HG02884 (cell line): Measurements from ENCODE around the gene ATG13.
"Not testable (repeated sequence)": the region's sequence is repeated elsewhere in the genome, so short reads cannot be mapped to it uniquely, and the experiment has no call there.

Source experiments
- ATAC-seq: cut with Tn5 transposase; IDR thresholded peaks from one replicate; pipeline ENCODE4 v1.9.1; 2021; ENCODE audit warnings: mild to moderate bottlenecking, moderate library complexity; ENCODE audit not compliant: unreplicated experiment

ATG13 gene

GRCh38 chr11:46642627-46643335 is 25.4 kb downstream of the ATG13 start:
- ATAC-seq, result no peak

GRCh38 chr11:46643531-46643930 is 26.2 kb downstream of the ATG13 start:
- ATAC-seq, result no peak

- ATAC-seq, result no peak
Measured at GRCh38 chr11:46643986-46644385, 26.6 kb downstream of the ATG13 start.

- ATAC-seq, result no peak
Measured at GRCh38 chr11:46649180-46649738, 31.9 kb downstream of the ATG13 start.

GRCh38 chr11:46655631-46656030 is 38.3 kb downstream of the ATG13 start:
- ATAC-seq, result no peak

- ATAC-seq, result no peak
Measured at GRCh38 chr11:46657186-46657585, 39.8 kb downstream of the ATG13 start.

GRCh38 chr11:46658259-46658658 is 40.9 kb downstream of the ATG13 start:
- ATAC-seq, result no peak

- ATAC-seq, result no peak
Measured at GRCh38 chr11:46659908-46660307, 42.6 kb downstream of the ATG13 start.

GRCh38 chr11:46661836-46662235 is 44.5 kb downstream of the ATG13 start:
- ATAC-seq, result no peak

GRCh38 chr11:46662366-46662765 is 45.0 kb downstream of the ATG13 start:
- ATAC-seq, result no peak

- no peak for ATAC-seq
Measured at GRCh38 chr11:46663277-46663940, 46.1 kb downstream of the ATG13 start.

GRCh38 chr11:46664612-46665011 is 47.3 kb downstream of the ATG13 start:
- no peak for ATAC-seq

- no peak for ATAC-seq
Measured at GRCh38 chr11:46665356-46665755, 48.0 kb downstream of the ATG13 start.

GRCh38 chr11:46666516-46666915 is 49.2 kb downstream of the ATG13 start:
- no peak for ATAC-seq

GRCh38 chr11:46667043-46667481 is 49.7 kb downstream of the ATG13 start:
- no peak for ATAC-seq

- no peak for ATAC-seq
Measured at GRCh38 chr11:46668480-46669085, 51.2 kb downstream of the ATG13 start.

- ATAC-seq, result no peak
Measured at GRCh38 chr11:46669711-46670139, 52.4 kb downstream of the ATG13 start.

GRCh38 chr11:46670521-46670920 is 53.2 kb downstream of the ATG13 start:
- ATAC-seq, result not testable (repeated sequence)

GRCh38 chr11:46671958-46672315 is 54.6 kb downstream of the ATG13 start:
- ATAC-seq, result no peak

- no peak for ATAC-seq
Measured at GRCh38 chr11:46672381-46672839, 55.1 kb downstream of the ATG13 start.

GRCh38 chr11:46673713-46674462 is 56.5 kb downstream of the ATG13 start:
- no peak for ATAC-seq
